Left ventricle myocardium inferior (tissue), 1 donor: Measurements from ENCODE around the gene CARS2. TPM values are rescaled to one million over a fixed set of nuclear protein-coding genes. Genes with fewer than 3 reads are reported as not detected.

Source experiments
- DNase-seq: peaks from one replicate; pipeline ENCODE4 v3.0.0-alpha.2; 2020
- H3K27ac ChIP-seq: fragments of 200-600 bp; replicated peaks from 2 replicates; pipeline ENCODE4 v1.8.0; 2021
- H3K27me3 ChIP-seq: fragments of 200-600 bp; 2 replicates; pipeline ENCODE4 v1.8.0; 2021; ENCODE audit warnings: low read depth
- H3K36me3 ChIP-seq: fragments of 200-600 bp; 2 replicates; pipeline ENCODE4 v1.8.0; 2021
- H3K4me1 ChIP-seq: fragments of 200-600 bp; 2 replicates; pipeline ENCODE4 v1.8.0; 2021
- H3K4me3 ChIP-seq: fragments of 200-600 bp; 2 replicates; pipeline ENCODE4 v1.8.0; 2021; ENCODE audit warnings: mild to moderate bottlenecking, moderate library complexity
- H3K9me3 ChIP-seq: fragments of 200-600 bp; replicated peaks from 2 replicates; pipeline ENCODE4 v1.8.0; 2021
- CTCF ChIP-seq: fragments of 200-600 bp; IDR thresholded peaks from 2 replicates; pipeline ENCODE4 v1.8.0; 2021; ENCODE audit warnings: antibody characterized with exemption, mild to moderate bottlenecking, borderline replicate concordance
- intact Hi-C: fragments of 100-400 bp; cut with micrococcal nuclease; formaldehyde crosslinking; loops from one replicate; pipeline ENCODE4 v1.11.0; 2022
- total RNA-seq: library from RNA; stranded (reverse); fragmentation: NEBNext Ultra II Directional; extraction: Animal tissue kit (Norgen Biotek cat#: 25700); gene quantifications from one replicate; pipeline ENCODE4 v1.2.1, GENCODE V29; 2021
- donor health status: DM: no; HTN: yes; CAD: no; lungs with severe emphysema.

CARS2 gene
- total RNA-seq, 1 donor from 2014 or later: 52.8 TPM

GRCh38 chr13:110637747-110638146, 68.2 kb downstream of the CARS2 start:
- Histone ChIP-seq H3K4me1 (peaks cover 17% of the 10 kb centered on the region), H3K27me3 (no peaks in the 10 kb centered on the region), H3K27ac (no peak overlapping the region), H3K4me3 (no peak overlapping the region), H3K9me3 (no peaks in the 10 kb centered on the region), H3K36me3 (peaks cover 73% of the 10 kb centered on the region)
- no peak for TF ChIP-seq CTCF
- DNase-seq: no peak
- intact Hi-C loops: no loop called here

DNA sequence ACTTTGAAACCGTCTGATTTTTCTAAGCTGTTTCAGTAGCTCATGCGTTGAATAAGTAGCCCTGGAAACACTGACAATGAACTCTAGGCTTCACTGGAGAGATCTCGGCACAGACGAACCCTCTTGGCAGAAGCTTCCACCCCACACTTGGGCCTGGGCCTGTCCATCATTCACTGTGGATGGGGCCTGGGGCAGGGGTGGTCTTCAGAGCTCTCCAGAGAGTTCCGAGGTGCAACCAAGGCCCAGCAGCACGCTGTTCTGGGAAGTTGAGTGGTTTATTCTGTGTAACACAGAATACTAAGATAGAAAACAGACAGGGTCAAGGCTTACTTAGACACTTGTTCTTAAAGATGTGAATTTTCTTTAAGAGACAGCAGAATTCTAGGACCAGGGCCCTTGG, 68.6 kb downstream of the CARS2 start:
- TF ChIP-seq CTCF: no peak
- peaks cover 17% of the 10 kb centered on the region for H3K4me1 ChIP-seq
- intact Hi-C loops: no loop called here

DNA sequence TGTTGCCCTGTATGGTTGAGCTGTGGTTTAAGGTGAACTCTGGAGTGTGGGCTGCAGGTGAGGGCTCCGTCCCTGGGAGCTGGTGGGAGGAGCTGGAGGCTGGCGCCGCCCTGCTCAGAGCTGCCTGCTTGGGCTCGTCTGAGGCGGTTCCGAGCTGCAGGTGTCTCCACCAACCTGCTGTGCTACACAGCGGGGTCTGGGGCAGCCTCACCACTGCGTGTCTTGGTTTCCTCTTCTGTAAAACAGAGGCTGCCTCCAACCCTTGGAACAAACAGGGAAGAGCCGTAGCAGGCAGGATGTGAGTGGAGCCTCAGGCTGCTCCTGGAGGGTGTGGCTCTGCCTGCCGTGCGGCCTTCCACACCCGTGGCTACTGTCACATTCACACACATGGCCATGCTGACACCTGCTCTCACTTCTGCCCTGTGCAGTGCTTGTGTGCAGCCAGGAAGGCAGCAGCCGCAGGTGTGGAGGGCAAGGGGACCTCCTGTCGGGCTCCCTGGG, 69.2 kb downstream of the CARS2 start:
- Histone ChIP-seq H3K9me3 (no peaks in the 10 kb centered on the region), H3K4me3 (no peak overlapping the region), H3K4me1 (peaks cover 17% of the 10 kb centered on the region), H3K27ac (no peak overlapping the region), H3K36me3 (peaks cover 64% of the 10 kb centered on the region), H3K27me3 (no peaks in the 10 kb centered on the region)
- no peak for TF ChIP-seq CTCF
- DNase-seq: no peak
- intact Hi-C loops: no loop called here

More for the DNA sequence above, 68.6 kb downstream of the CARS2 start:
- Histone ChIP-seq H3K4me3 (no peak overlapping the region), H3K9me3 (no peaks in the 10 kb centered on the region), H3K36me3 (peaks cover 69% of the 10 kb centered on the region), H3K27me3 (no peaks in the 10 kb centered on the region), H3K27ac (no peak overlapping the region)
- no peak for DNase-seq

DNA sequence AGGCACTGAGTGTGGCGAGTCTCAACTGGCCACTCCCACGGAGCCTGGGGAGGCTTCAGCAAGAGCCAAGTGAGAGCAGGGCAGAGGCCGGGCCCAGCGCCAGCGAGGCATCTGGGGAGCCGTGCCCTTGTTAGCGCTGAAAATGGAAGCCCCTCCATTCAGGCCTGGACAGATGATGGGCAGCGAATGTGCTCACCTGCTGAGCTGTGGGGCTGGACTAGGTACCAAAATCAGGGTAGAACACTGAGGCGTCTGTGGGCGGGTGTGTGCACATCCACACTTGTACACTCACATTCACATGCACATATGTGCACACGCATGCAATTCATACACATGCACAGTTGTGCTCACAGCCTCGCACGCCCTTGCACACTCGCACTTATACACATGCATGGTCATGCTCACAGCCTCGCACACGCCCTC, 69.9 kb downstream of the CARS2 start:
- no peaks in the 10 kb centered on the region for H3K9me3 ChIP-seq
- DNase-seq: no peak
- no peak overlapping the region for H3K27ac ChIP-seq
- H3K4me3 ChIP-seq: no peak overlapping the region
- no peaks in the 10 kb centered on the region for H3K27me3 ChIP-seq
- H3K36me3 ChIP-seq: peaks cover 64% of the 10 kb centered on the region
- no peak for TF ChIP-seq CTCF
- peaks cover 13% of the 10 kb centered on the region for H3K4me1 ChIP-seq
- intact Hi-C loops: no loop called here

DNA sequence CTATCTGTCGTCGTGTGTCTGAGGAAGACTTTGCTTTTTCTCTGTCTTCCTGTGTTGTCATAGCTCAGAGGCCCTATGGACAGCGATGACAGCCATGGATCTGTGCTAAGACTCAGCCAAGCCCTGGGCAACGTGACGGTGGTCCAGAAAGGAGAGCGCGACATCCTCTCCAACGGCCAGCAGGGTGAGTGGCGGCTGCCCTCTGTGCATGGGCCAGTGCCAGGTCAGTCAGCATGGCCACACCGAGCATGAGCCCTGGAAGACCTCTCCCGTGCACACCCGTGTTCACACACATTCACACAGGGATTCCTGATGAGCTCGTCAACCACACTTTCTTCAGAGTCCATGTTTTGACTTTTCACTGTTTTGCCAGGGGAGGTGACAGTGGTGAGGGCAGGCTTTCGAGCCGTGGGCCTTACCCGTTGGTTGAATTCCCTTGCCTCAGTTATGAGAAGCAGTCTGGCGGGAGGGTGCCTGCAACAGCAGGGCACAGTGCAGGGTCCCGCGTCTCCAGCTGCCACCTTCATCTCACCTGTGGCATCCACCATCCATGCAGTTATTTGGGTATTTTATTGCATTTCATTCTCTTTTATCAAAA, 70.4 kb downstream of the CARS2 start:
- no peak overlapping the region for H3K4me3 ChIP-seq
- H3K4me1 ChIP-seq: peaks cover 9% of the 10 kb centered on the region
- no peak overlapping the region for H3K27ac ChIP-seq
- no peaks in the 10 kb centered on the region for H3K9me3 ChIP-seq
- H3K27me3 ChIP-seq: no peaks in the 10 kb centered on the region
- TF ChIP-seq CTCF: no peak
- DNase-seq: no peak
- peaks cover 69% of the 10 kb centered on the region for H3K36me3 ChIP-seq
- intact Hi-C loops: no loop called here
